Ovary (tissue), 9 donors: ENCODE data around the gene ADAMTSL4. TPM values are rescaled to one million over a fixed set of nuclear protein-coding genes. Genes with fewer than 3 reads are reported as not detected.

ENCODE experiments used
- DNase-seq, 5 donors: peaks; one replicate each; pipeline ENCODE4 v3.0.0-alpha.2; 2019 to 2020
- H3K27ac ChIP-seq, 2 donors: fragments of 200-600 bp; one replicate each; pipeline versions ENCODE4 v1.5.1 to v1.8.0; 2019 to 2022
- H3K27me3 ChIP-seq: fragments of 200-600 bp; one replicate; pipeline ENCODE4 v1.8.0; 2022
- H3K36me3 ChIP-seq: fragments of 200-600 bp; sonication (generic); one replicate; pipeline ENCODE4 v1.5.1; 2019
- H3K4me1 ChIP-seq: one replicate; pipeline ENCODE4 v1.8.1; 2013; ENCODE audit warnings: mild to moderate bottlenecking, moderate library complexity; ENCODE audit not compliant: insufficient read depth
- H3K4me3 ChIP-seq: fragments of 200-600 bp; sonication (generic); one replicate; pipeline ENCODE4 v1.5.1; 2017
- H3K9me3 ChIP-seq, 2 donors: fragments of 200-600 bp in 1 of 2; sonication (generic) in 1 of 2; one replicate each; pipeline versions ENCODE4 v1.5.1 to v1.8.1; 2013 to 2019; ENCODE audit warnings: mild to moderate bottlenecking in 1 of 2, moderate library complexity in 1 of 2
- CTCF ChIP-seq, 3 donors: fragments of 450-650 bp in 2 of 3; fragments of 200-600 bp in 1 of 3; IDR thresholded peaks; one replicate each; pipeline versions ENCODE4 v1.5.1 to v1.8.0; 2016 to 2022; ENCODE audit warnings: antibody characterized with exemption in 3 of 3, mild to moderate bottlenecking in 1 of 3
- EP300 ChIP-seq: sonication (generic); formaldehyde crosslinking; IDR thresholded peaks from one replicate; pipeline ENCODE4 v1.6.1; 2017; ENCODE audit warnings: antibody characterized with exemption
- POLR2A ChIP-seq: fragments of 450-650 bp; IDR thresholded peaks from one replicate; pipeline ENCODE4 v1.6.1; 2017; ENCODE audit warnings: antibody characterized with exemption, mild to moderate bottlenecking, moderate library complexity
- WGBS, 3 donors: extraction: QIAGEN DNeasy Blood & Tissue Kit in 1 of 3; methylation state at CpG; one replicate each; pipeline versions ENCODE4 v1.1.5 to v1.1.7; 2013 to 2017; 5-methylcytosine and 5-hydroxymethylcytosine counted together
- intact Hi-C, 4 donors: fragments of 100-400 bp; cut with DNase I; formaldehyde crosslinking; loops; one replicate each; pipeline versions ENCODE4 v1.11.0 to v1.15.1; 2022 to 2023
- polyA plus RNA-seq, 2 donors: library from polyadenylated mRNA; stranded (reverse); fragments of 200-250 nt in 1 of 2; fragments of 350-450 nt in 1 of 2; fragmentation: Illumina TruSeq in 1 of 2; extraction: RNeasy Lipid Tissue Mini Kit (QIAGEN cat#74804) in 1 of 2; gene quantifications; one replicate each; pipeline ENCODE4 v1.2.3, GENCODE V29; 2013 to 2014
- total RNA-seq, 7 donors: library from RNA; depleted of rRNA in 2 of 7; stranded (reverse); fragments of >200 nt in 2 of 7; fragmentation: NEBNext Ultra II Directional in 3 of 7; extraction: Animal tissue kit (Norgen Biotek cat#: 25700) in 3 of 7; gene quantifications; one replicate each; pipeline versions ENCODE4 v1.1.0 to v1.2.4, GENCODE V29; 2016 to 2023
- donor health status: DM: no; HTN: no; CAD: no; lungs with moderate emphysema.
- donor health status: DM: no; HTN: no; CAD: no.
- donor health status: Bipolar disorder and iron deficiency.
- donor health status: DM: yes; HTN: yes; CAD: no.
- donor health status: DM: no; HTN: no; CAD: no.
- donor health status: DM: yes; HTN: yes; CAD: no.

Gene ADAMTSL4
- total and polyA plus RNA-seq, 9 donors: 8.8 to 86.6 (median 17.0) TPM

DNA sequence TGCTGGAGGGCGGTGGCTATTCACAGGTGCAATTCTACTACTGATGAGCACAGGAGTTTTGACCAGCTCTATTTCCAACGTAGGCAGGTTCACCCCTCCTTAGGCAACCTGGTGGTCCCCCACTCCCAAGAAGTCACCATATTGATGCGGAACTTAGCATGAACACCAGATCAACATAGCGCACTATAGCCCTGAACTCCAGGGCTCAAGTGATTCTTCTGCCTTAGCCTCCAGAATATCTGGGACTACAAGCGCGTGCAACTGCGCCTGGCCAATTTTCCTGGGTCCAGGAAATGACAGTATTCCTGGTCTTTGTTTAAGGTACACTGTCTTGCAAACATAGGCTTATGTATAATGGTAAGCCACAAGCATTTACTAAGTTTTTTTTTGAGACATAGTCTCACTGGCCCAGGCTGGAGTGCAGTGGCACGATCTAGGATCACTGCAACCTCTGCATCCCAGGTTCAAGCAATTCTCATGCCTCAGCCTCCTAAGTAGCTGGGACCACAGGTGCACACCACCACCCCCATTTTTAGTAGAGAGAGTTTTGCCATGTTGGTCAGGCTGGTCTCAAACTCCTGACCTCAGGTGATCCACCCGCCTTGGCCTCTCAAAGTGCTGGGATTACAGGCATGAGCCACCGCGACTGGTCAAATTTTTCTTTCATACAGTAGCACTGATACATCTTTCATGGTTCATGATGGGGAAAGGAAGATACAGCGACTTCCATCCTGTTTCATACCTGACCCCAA lies 17.6 kb downstream of the ADAMTSL4 start:
- TF ChIP-seq EP300 (no peak), CTCF (IDR thresholded peaks at IDR 0.05) (no peak), POLR2A (peak; percentile 13)

DNA sequence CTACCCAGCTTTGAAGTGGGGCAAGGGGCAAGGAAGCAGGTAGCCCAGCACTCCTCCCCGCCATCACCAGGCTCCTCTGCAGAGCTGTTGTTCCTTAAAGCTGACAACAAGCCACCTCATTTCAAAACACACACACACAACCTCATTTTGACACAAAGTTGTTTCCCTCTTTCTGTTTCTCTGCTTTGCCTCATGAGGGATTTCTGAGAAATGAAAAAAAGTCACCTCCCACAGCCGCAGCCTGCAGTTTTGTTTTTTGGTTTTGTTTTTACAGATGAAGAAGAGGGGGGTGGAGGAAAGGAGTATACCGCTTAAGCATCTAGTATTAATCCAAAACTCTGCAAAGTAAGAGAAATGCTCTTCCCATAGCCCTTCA lies 18.1 kb downstream of the ADAMTSL4 start:
- no peaks in the 10 kb centered on the region for H3K27me3 ChIP-seq
- no peaks in the 10 kb centered on the region for H3K9me3 ChIP-seq
- DNase-seq: peak in 1 of 5 donors; percentile 37
- no peaks in the 10 kb centered on the region for H3K36me3 ChIP-seq
- 0 to 3% (median 2%) methylated on average over 3 of the region's 3 CpGs for WGBS, 3 donors
- no peak for TF ChIP-seq POLR2A
- TF ChIP-seq CTCF (IDR thresholded peaks at IDR 0.05): no peak
- no peak for TF ChIP-seq EP300
- peak overlapping the region; percentile 65 to 91 for H3K27ac ChIP-seq
- peaks cover 51% of the 10 kb centered on the region for H3K4me1 ChIP-seq
- intact Hi-C loops: loop anchor here in 1 of 4 donors (5.0 kb wide), 1 partner anchor 45 kb away; no protein-coding TSS in a partner anchor
- H3K4me3 ChIP-seq: peak overlapping the region; percentile 27

More for the DNA sequence above, 17.6 kb downstream of the ADAMTSL4 start:
- H3K27me3 ChIP-seq: no peaks in the 10 kb centered on the region
- intact Hi-C loops: loop anchor here in 1 of 4 donors (5.0 kb wide), 1 partner anchor 46 kb away; no protein-coding TSS in a partner anchor
- peak overlapping the region; percentile 65 to 91 for H3K27ac ChIP-seq
- H3K36me3 ChIP-seq: no peaks in the 10 kb centered on the region
- peak overlapping the region; percentile 27 for H3K4me3 ChIP-seq
- 63 to 71% (median 64%) methylated on average over 12 of the region's 12 CpGs for WGBS, 3 donors
- peak in 1 of 5 donors; percentile 9 for DNase-seq
- H3K9me3 ChIP-seq: no peaks in the 10 kb centered on the region
- peaks cover 53% of the 10 kb centered on the region for H3K4me1 ChIP-seq

GRCh38 chr1:150567717-150568593 lies 18.7 kb downstream of the ADAMTSL4 start:
- H3K36me3 ChIP-seq: no peaks in the 10 kb centered on the region

More at GRCh38 chr1:150567717-150568593, 18.7 kb downstream of the ADAMTSL4 start:
- H3K4me3 ChIP-seq: peak overlapping the region; percentile 27
- intact Hi-C loops: loop anchor here in 1 of 4 donors (5.0 kb wide), 1 partner anchor 44 kb away; no protein-coding TSS in a partner anchor
- H3K4me1 ChIP-seq: peaks cover 46% of the 10 kb centered on the region
- no peaks in the 10 kb centered on the region for H3K9me3 ChIP-seq
- 0 to 1% (median 1%) methylated on average over 10 of the region's 10 CpGs for WGBS, 3 donors
- H3K27me3 ChIP-seq: no peaks in the 10 kb centered on the region
- peak overlapping the region; percentile 65 to 91 for H3K27ac ChIP-seq
- DNase-seq: peak; percentile 84 to 94 (median 91)
- peak; percentile 83 for TF ChIP-seq EP300
- TF ChIP-seq CTCF (IDR thresholded peaks at IDR 0.05): no peak
- no peak for TF ChIP-seq POLR2A
